GM20431 (cell line): Measurements from ENCODE around the gene MAPK12.

Source experiments
- in situ Hi-C: fragments of 300-500 bp; cut with MseI, MboI; formaldehyde crosslinking; loops from one replicate; pipeline ENCODE4 v1.15.0; 2020; ENCODE audit warnings: low sequenced_read_pairs; ENCODE audit not compliant: unreplicated experiment

Gene MAPK12

GRCh38 chr22:50284479-50284878, 23.0 kb upstream of the MAPK12 start:
- in situ Hi-C loops, result no loop called here

GRCh38 chr22:50283821-50284220, 22.3 kb upstream of the MAPK12 start:
- in situ Hi-C loops, result no loop called here

GRCh38 chr22:50282361-50283155, 21.1 kb upstream of the MAPK12 start:
- in situ Hi-C loops, result no loop called here

GRCh38 chr22:50281957-50282356, 20.5 kb upstream of the MAPK12 start:
- in situ Hi-C loops, result no loop called here

GRCh38 chr22:50281384-50281760, 19.9 kb upstream of the MAPK12 start:
- in situ Hi-C loops, result no loop called here

- in situ Hi-C loops, result no loop called here
Observed at GRCh38 chr22:50280708-50281383, 19.4 kb upstream of the MAPK12 start.

GRCh38 chr22:50280022-50280707, 18.7 kb upstream of the MAPK12 start:
- in situ Hi-C loops, result no loop called here

GRCh38 chr22:50278956-50279619, 17.6 kb upstream of the MAPK12 start:
- in situ Hi-C loops, result loop anchor here (10.0 kb wide), 1 partner anchor 46 kb away; the partner anchor contains the start of gene DENND6B

- in situ Hi-C loops, result loop anchor here (10.0 kb wide), 1 partner anchor 46 kb away; the partner anchor contains the start of gene DENND6B
Observed at GRCh38 chr22:50278461-50278860, 17.0 kb upstream of the MAPK12 start.

GRCh38 chr22:50277761-50278160, 16.3 kb upstream of the MAPK12 start:
- in situ Hi-C loops, result loop anchor here (10.0 kb wide), 1 partner anchor 47 kb away; the partner anchor contains the start of gene DENND6B

GRCh38 chr22:50276143-50276542, 14.7 kb upstream of the MAPK12 start:
- in situ Hi-C loops, result loop anchor here (10.0 kb wide), 1 partner anchor 49 kb away; the partner anchor contains the start of gene DENND6B

- in situ Hi-C loops, result loop anchor here (10.0 kb wide), 1 partner anchor 49 kb away; the partner anchor contains the start of gene DENND6B
Observed at GRCh38 chr22:50275181-50276055, 13.9 kb upstream of the MAPK12 start.

GRCh38 chr22:50274771-50275170, 13.3 kb upstream of the MAPK12 start:
- in situ Hi-C loops, result loop anchor here (10.0 kb wide), 1 partner anchor 50 kb away; the partner anchor contains the start of gene DENND6B

- in situ Hi-C loops, result loop anchor here (10.0 kb wide), 1 partner anchor 50 kb away; the partner anchor contains the start of gene DENND6B
Observed at GRCh38 chr22:50274311-50274710, 12.8 kb upstream of the MAPK12 start.

- in situ Hi-C loops, result loop anchor here (10.0 kb wide), 1 partner anchor 51 kb away; the partner anchor contains the start of gene DENND6B
Observed at GRCh38 chr22:50273781-50274180, 12.3 kb upstream of the MAPK12 start.

GRCh38 chr22:50273352-50273751, 11.9 kb upstream of the MAPK12 start:
- in situ Hi-C loops, result loop anchor here (10.0 kb wide), 1 partner anchor 51 kb away; the partner anchor contains the start of gene DENND6B

- in situ Hi-C loops, result loop anchor here (10.0 kb wide), 1 partner anchor 53 kb away; the partner anchor contains the start of gene DENND6B
Observed at GRCh38 chr22:50272044-50272802, 10.7 kb upstream of the MAPK12 start.

GRCh38 chr22:50271519-50271970, 10.1 kb upstream of the MAPK12 start:
- in situ Hi-C loops, result loop anchor here (10.0 kb wide), 1 partner anchor 53 kb away; the partner anchor contains the start of gene DENND6B
